K562 (cell line): ENCODE data around the gene DYSF. TPM values are rescaled to one million over a fixed set of nuclear protein-coding genes. Genes with fewer than 3 reads are reported as not detected.

ENCODE experiments used
- ATAC-seq: fragments of 200-7000 bp; cut with Tn5 transposase; 3 replicates; pipeline ENCODE4 v1.9.1; 2020; ENCODE audit warnings: moderate library complexity
- BruUV-seq: library from RNA; stranded (reverse); fragments of 400-500 nt; replicated peaks from 2 replicates; lab custom pipeline; 2021; lab: Mats Ljungman, UMichigan
- CTCF ChIA-PET: fragments of 300-600 bp; formaldehyde crosslinking; extraction: SDS; loops from one replicate; lab custom pipeline; 2021; ENCODE audit warnings: low intra/inter-chr PET ratio; lab: Yijun Ruan, JAX
- POLR2A ChIA-PET: fragments of 300-600, 350-650 bp; sonication (Branson Sonifier 250); formaldehyde crosslinking; extraction: SDS; loops from one replicate; lab custom pipeline; 2021; ENCODE audit warnings: antibody characterized with exemption, inconsistent platforms; lab: Yijun Ruan, JAX
- DNase-seq, 4 experiments: peaks; one replicate each; pipeline versions ENCODE4 v3.0.0 to v3.0.0-alpha.2; 2011 to 2018; ENCODE audit warnings: low spot score in 3 of 4, mixed read lengths in 3 of 4; ENCODE audit errors: extremely low read depth in 1 of 4
- FAIRE-seq: peaks from 2 replicates; lab custom pipeline; 2011; peaks lifted over from hg19 to GRCh38; lab: Jason Lieb, UNC
- H2AFZ ChIP-seq: 2 replicates; pipeline ENCODE4 v1.6.0; 2011; ENCODE audit warnings: low read depth, low read length, control low read depth, inconsistent platforms
- H3K27ac ChIP-seq: fragments of 200-600 bp; 3 replicates; pipeline ENCODE4 v1.8.0; 2011; ENCODE audit warnings: low read depth, mild to moderate bottlenecking, control low read depth, inconsistent platforms, low read length, moderate library complexity, mixed read lengths; ENCODE audit errors: extremely low read depth
- H3K27me3 ChIP-seq, 2 experiments: fragments of 300-600 bp in 1 of 2; 2 replicates in 1 of 2; 3 replicates in 1 of 2; pipeline versions ENCODE4 v1.6.0 to v1.8.0; 2011; ENCODE audit warnings: inconsistent platforms in 2 of 2, low read length in 2 of 2, mild to moderate bottlenecking in 1 of 2, mixed read lengths in 1 of 2, moderate library complexity in 1 of 2; ENCODE audit not compliant: control insufficient read depth in 2 of 2, insufficient read depth in 2 of 2
- H3K36me3 ChIP-seq: fragments of 300-600 bp; 3 replicates; pipeline ENCODE4 v1.8.0; 2011; ENCODE audit warnings: mild to moderate bottlenecking, low read length, inconsistent platforms; ENCODE audit not compliant: control insufficient read depth, insufficient read depth
- H3K4me1 ChIP-seq, 2 experiments: fragments of 200-600 bp in 1 of 2; replicated peaks in 1 of 2; 2 replicates in 1 of 2; 3 replicates in 1 of 2; pipeline versions ENCODE4 v1.5.1 to v1.8.0; 2011; ENCODE audit warnings: inconsistent platforms in 2 of 2, low read length in 2 of 2, mild to moderate bottlenecking in 1 of 2, mixed read lengths in 1 of 2, moderate library complexity in 1 of 2; ENCODE audit not compliant: control insufficient read depth in 2 of 2, insufficient read depth in 2 of 2
- H3K4me2 ChIP-seq: 2 replicates; pipeline ENCODE4 v1.6.1; 2011; ENCODE audit warnings: low read length, control low read depth, inconsistent platforms, mixed read lengths; ENCODE audit not compliant: insufficient read depth
- H3K4me3 ChIP-seq: fragments of 200-600 bp; sonication (generic), shearing (Covaris generic); 2 replicates; pipeline ENCODE4 v1.5.1; 2016; ENCODE audit warnings: control low read depth, inconsistent platforms
- H3K79me2 ChIP-seq: fragments of 200-600 bp; 3 replicates; pipeline ENCODE4 v1.8.0; 2011; ENCODE audit warnings: low read length, inconsistent platforms; ENCODE audit not compliant: control insufficient read depth, insufficient read depth
- H3K9ac ChIP-seq, 2 experiments: 2 replicates each; pipeline versions ENCODE4 v1.6.0 to v1.6.1; 2011; ENCODE audit warnings: low read depth in 2 of 2, low read length in 2 of 2, control low read depth in 1 of 2, inconsistent platforms in 1 of 2, mild to moderate bottlenecking in 1 of 2, mixed read lengths in 1 of 2; ENCODE audit not compliant: insufficient read depth in 1 of 2
- H3K9me1 ChIP-seq: one replicate; pipeline ENCODE4 v1.6.0; 2011; ENCODE audit warnings: inconsistent platforms, mild to moderate bottlenecking, low read length, moderate library complexity; ENCODE audit not compliant: control insufficient read depth, insufficient read depth
- H3K9me3 ChIP-seq: replicated peaks from 2 replicates; pipeline ENCODE4 v1.5.1; 2011; ENCODE audit warnings: low read depth, low read length, inconsistent platforms; ENCODE audit not compliant: control insufficient read depth, insufficient read depth
- H4K20me1 ChIP-seq: replicated peaks from 2 replicates; pipeline ENCODE4 v1.6.1; 2011; ENCODE audit warnings: low read length, inconsistent platforms, mixed read lengths; ENCODE audit not compliant: control insufficient read depth, insufficient read depth
- ARID4B ChIP-seq: sonication (generic); formaldehyde crosslinking; IDR thresholded peaks from 2 replicates; pipeline ENCODE4 v1.8.0; 2022; ENCODE audit warnings: mild to moderate bottlenecking, missing genetic modification reagents
- NFIC ChIP-seq: fragments of 450-650 bp; IDR thresholded peaks from 2 replicates; pipeline ENCODE4 v1.6.1; 2017; ENCODE audit warnings: mild to moderate bottlenecking, inconsistent platforms
- POLR2B ChIP-seq: fragments of 450-650 bp; IDR thresholded peaks from 2 replicates; pipeline ENCODE4 v1.6.1; 2018; ENCODE audit warnings: low read depth; ENCODE audit not compliant: partially characterized antibody
- SIN3B ChIP-seq: fragments of 450-650 bp; IDR thresholded peaks from 2 replicates; pipeline ENCODE4 v1.6.1; 2017; ENCODE audit warnings: low read depth, mild to moderate bottlenecking, moderate library complexity
- WGBS: fragments of 100-300 bp; shearing (Covaris generic); methylation state at CpG from one replicate; pipeline ENCODE4 v1.1.6; 2016; ENCODE audit warnings: low coverage, mixed read lengths; ENCODE audit not compliant: insufficient coverage; ENCODE audit errors: missing lambda C conversion rate; 5-methylcytosine and 5-hydroxymethylcytosine counted together
- in situ Hi-C: fragments of 300-500 bp; cut with MboI; formaldehyde crosslinking; loops from 4 replicates; pipeline ENCODE4 v1.15.0; 2018; ENCODE audit warnings: inconsistent platforms, mixed read lengths
- intact Hi-C: fragments of 100-400 bp; cut with micrococcal nuclease; formaldehyde crosslinking; loops from 2 replicates; pipeline ENCODE4 v1.14.2; 2022
- polyA plus RNA-seq, 8 experiments: library from polyadenylated mRNA; depleted of rRNA in 4 of 8; stranded (reverse) in 5 of 8; unstranded in 3 of 8; fragments of >200 nt; fragmentation: Nextera tagmentation in 2 of 8; fragmentation: Illumina TruSeq in 1 of 8; extraction: Ambion mirVana in 2 of 8; extraction: Trizol in 1 of 8; gene quantifications; 2 replicates each; pipeline versions ENCODE4 v1.2.1 to v1.2.3, GENCODE V29; 2011 to 2014; ENCODE audit warnings: inconsistent platforms in 1 of 8, missing spikeins in 1 of 8
- total RNA-seq, 7 experiments: library from RNA; depleted of rRNA in 6 of 7; stranded (reverse); fragments of >200 nt in 6 of 7; fragmentation: Illumina TruSeq in 2 of 7; extraction: Trizol in 2 of 7; gene quantifications; 2 replicates each; pipeline versions ENCODE4 v1.2.1 to v1.2.3, GENCODE V29; 2011 to 2021; ENCODE audit warnings: low replicate concordance in 1 of 7

Gene DYSF
- total and polyA plus RNA-seq, 9 of the 15 experiments (the other 6 are each of a cell fraction or from before 2014, with no cell fraction given): 0.01 to 0.80 (median 0.29) TPM

DNA sequence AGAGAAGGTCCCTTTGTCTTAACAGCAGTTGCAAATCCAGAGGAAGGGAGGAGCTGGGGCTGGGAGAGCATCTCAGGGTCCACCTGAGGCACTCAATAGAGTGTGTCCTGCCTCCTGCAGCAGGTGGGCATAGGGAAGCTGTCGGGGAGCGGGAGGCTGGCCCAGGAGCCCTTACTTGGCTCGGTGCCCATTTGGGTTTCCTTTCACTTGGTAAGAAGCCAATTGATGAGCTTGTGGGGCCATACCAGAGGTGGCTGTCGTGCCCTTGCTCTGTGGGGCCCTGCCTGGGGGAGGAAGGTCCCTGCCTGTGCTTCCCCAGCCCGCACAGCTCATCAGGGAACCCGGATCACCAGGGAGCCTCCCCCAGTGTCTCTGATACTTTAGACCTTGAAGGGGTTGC, 229.7 kb downstream of the DYSF start:
- CTCF ChIA-PET: no interaction called here
- in situ Hi-C loops: no loop called here
- WGBS: 0% methylated on average over 6 of the region's 6 CpGs
- H3K36me3 ChIP-seq: no peaks in the 10 kb centered on the region
- no peak overlapping the region for H3K9ac ChIP-seq
- peak; percentile 81 for TF ChIP-seq NFIC
- no peak for TF ChIP-seq POLR2B
- TF ChIP-seq, all 486 proteins: peak for 1
- Histone ChIP-seq H2AFZ (no peak overlapping the region), H3K27me3 (peaks cover 7 to 50% of the 10 kb centered on the region in 2 experiments; a peak in 3 of 5 replicates), H3K9me3 (no peaks in the 10 kb centered on the region), H3K27ac (no peak overlapping the region), H4K20me1 (peaks cover 4% of the 10 kb centered on the region; the same call in 1 of the 2 replicates), H3K4me2 (no peak overlapping the region), H3K79me2 (no peaks in the 10 kb centered on the region), H3K4me3 (no peak overlapping the region), H3K4me1 (no peaks in the 10 kb centered on the region), H3K9me1 (no peaks in the 10 kb centered on the region)
- intact Hi-C loops: no loop called here
- POLR2A ChIA-PET: interaction anchor here (1.2 kb wide), 1 partner anchor 14 kb away, joined by 4 read pairs; no protein-coding TSS in a partner anchor
- no peak for FAIRE-seq
- BruUV-seq: no TSS peak
- no peak for ATAC-seq
- no peak for DNase-seq

GRCh38 chr2:71683666-71684065, 230.3 kb downstream of the DYSF start:
- FAIRE-seq: no peak
- Histone ChIP-seq H3K36me3 (no peaks in the 10 kb centered on the region), H3K9me3 (no peaks in the 10 kb centered on the region), H3K4me3 (no peak overlapping the region), H3K27me3 (peaks cover 9 to 55% of the 10 kb centered on the region in 2 experiments; a peak in 4 of 5 replicates), H3K27ac (no peak overlapping the region), H4K20me1 (peaks cover 4% of the 10 kb centered on the region; the same call in 1 of the 2 replicates), H3K4me2 (no peak overlapping the region), H3K9ac (no peak overlapping the region), H2AFZ (no peak overlapping the region), H3K9me1 (no peaks in the 10 kb centered on the region), H3K4me1 (no peaks in the 10 kb centered on the region), H3K79me2 (no peaks in the 10 kb centered on the region)
- WGBS: 0% methylated on average over 1 of the region's 1 CpG
- no peak for DNase-seq
- no peak for TF ChIP-seq SIN3B
- no peak for TF ChIP-seq ARID4B (CRISPR knock-in tag)
- intact Hi-C loops: no loop called here
- ATAC-seq: no peak
- POLR2A ChIA-PET: interaction anchor here (1.0 to 1.2 kb wide), 2 partner anchors 13 to 20 kb away, joined by 4 to 6 read pairs; no protein-coding TSS in a partner anchor
- no TSS peak for BruUV-seq
- CTCF ChIA-PET: no interaction called here
- in situ Hi-C loops: no loop called here
